GM18505 (cell line): ENCODE measurements around the gene VPS13D.
"Not testable (repeated sequence)": the region's sequence is repeated elsewhere in the genome, so short reads cannot be mapped to it uniquely, and the experiment has no call there.

Source experiments
- ATAC-seq: cut with Tn5 transposase; IDR thresholded peaks from one replicate; pipeline ENCODE4 v1.9.1; 2021; ENCODE audit not compliant: unreplicated experiment
- POLR2A ChIP-seq: IDR thresholded peaks from 4 replicates; pipeline ENCODE4 v1.6.1; 2011; ENCODE audit warnings: borderline replicate concordance; ENCODE audit not compliant: insufficient read depth, insufficient read length; ENCODE audit errors: extremely low read depth

VPS13D gene

DNA sequence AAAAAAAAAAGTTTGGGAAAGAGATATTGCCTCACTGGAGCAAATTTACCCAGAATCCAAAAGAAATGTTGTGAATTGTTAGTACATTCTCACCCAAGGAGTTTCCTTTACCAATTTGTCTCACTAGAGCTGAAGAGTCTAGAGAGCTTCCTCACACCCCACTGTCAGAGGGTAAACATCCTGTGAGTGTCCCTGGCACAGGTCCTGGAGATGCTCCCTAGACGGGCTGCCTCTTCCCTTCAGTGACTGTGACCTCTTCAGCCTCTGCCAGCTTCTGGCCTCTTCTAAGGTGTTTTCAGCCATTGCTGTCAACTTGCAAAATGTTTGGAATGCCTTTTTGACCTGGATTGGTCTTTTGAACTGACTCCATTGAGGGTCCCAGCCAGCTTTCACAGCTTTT, 228.7 kb downstream of the VPS13D start:
- TF ChIP-seq POLR2A, result no peak

DNA sequence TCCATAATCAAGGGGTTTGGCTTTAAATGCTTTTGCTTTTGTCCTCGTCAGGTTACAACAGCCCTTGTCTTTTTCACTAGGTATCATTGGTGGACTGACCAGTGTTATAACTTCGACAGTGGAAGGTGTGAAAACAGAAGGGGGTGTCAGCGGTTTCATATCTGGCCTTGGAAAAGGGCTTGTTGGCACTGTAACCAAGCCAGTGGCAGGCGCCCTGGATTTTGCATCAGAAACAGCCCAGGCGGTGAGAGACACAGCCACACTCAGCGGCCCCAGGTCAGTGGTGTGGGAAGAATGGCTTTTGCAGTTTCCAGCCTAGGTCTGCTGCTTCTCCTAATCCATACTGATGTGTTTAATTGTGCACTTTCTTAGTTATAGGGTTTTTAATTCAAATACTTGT, 230.3 kb downstream of the VPS13D start:
- TF ChIP-seq POLR2A, result no peak
- ATAC-seq, result no peak

More for the DNA sequence above, 228.7 kb downstream of the VPS13D start:
- ATAC-seq, result no peak

DNA sequence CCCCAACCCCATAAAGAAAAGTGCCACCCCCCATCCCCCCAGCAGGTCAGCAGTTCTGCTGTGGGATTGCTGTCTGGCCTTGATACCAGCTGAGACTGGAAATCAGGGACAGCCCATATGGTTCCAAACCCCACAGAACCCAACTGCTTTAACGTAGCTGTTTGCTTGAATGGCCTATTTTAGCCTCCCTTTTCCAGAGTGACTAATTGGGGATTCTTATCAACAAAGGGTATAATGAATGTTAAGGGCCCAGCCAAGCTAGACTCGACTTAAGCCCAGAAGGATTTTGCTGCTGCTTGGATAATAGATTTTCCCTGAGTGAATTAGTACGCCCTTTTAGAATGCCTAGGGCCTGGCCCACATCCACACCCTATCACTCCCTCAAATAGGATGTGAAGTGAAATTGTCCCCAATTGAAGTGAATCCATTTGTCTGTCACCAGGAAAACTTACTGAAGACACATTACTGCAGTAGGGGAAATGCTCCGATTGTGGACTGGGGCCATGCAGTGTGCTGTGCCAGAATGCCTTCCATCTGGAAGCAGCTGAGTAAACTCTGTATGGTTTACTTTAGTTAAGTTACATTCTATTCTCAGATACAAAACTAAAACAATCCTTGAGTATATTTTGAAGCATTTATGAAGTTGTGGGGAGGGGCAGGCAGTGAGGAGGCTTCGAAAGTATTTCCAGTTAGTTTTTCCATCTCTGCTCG, 231.2 kb downstream of the VPS13D start:
- ATAC-seq, result no peak
- TF ChIP-seq POLR2A, result no peak

DNA sequence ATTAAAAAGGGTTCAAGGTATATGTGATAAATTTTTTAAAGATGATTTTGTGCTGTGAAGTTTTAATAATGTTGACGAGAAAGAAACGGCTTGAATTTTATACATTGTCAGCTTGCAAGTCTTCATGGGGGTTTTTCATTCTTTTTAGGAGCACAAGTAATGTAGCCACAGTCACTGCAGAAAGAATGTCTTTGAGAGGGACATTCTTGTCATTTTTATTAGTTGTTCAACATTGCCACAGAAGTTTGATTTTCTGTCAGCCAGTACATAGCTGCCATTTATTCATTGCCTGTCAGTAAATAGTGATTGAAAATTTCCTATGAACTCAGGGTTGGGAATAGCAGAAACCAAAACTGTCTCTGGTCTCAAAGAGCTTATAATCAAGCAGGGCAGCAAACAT, 231.9 kb downstream of the VPS13D start:
- TF ChIP-seq POLR2A, result no peak
- no peak for ATAC-seq

DNA sequence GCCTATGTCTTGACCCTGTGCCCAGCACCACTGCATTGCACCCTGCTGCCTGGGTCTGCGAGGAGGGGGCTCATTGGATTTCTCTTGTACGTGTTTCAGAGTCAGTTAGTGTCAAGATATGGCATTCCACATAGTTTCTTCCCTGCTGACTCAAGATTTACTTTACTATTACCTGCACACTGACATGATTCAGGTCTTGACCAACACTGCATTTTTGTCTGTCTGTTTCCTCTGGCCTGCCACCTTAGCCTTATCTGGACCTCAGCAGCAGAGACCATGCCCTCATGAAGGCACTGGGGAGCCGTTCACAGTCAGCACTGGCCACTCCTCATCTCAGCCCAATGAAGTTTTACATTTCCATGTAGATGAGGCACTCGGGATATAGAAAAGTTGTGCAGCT, 232.8 kb downstream of the VPS13D start:
- no peak for ATAC-seq
- TF ChIP-seq POLR2A, result no peak

DNA sequence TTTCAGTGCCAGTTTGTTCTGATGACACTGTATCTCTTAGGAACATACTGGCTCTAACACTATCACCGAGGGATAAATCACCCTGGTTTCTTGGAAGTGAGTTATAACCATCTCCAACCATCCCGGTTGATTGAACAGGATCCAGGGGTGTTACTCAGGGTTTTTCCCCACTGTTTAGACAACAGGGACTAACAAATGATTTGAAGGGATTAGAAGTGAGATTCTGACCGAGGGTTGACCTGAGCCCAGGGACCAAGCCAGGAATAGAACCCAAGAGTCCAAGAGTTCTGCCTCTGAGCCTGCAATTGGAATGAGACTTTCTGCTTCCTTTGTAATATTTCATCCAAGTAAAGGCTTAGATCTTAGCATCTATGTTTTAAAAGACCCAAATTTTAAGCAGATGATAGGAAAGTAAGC, 234.2 kb downstream of the VPS13D start:
- ATAC-seq, result no peak
- no peak for TF ChIP-seq POLR2A

DNA sequence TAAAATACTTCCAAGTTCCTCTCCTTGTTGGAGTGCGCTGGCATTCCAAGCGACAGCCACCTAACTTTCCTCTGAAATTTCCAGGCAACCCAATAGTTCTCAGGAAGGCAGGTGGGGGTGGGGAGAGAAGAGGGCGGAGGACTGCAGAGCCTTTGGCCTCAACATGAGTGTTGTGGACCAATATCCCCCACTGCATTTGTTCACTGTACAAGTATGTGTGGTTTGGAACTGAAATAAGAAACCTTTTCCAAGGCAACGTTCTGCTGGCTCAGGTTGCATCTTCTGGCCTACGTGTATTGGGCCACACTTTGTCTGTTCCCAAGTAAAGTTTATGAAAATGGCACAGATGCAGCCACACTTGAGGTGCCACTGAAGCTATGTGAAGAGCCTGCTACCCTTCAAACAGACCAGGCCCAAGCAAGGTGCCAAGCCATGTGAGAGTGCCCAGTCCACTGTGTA, 234.8 kb downstream of the VPS13D start:
- no peak for TF ChIP-seq POLR2A
- ATAC-seq, result no peak

DNA sequence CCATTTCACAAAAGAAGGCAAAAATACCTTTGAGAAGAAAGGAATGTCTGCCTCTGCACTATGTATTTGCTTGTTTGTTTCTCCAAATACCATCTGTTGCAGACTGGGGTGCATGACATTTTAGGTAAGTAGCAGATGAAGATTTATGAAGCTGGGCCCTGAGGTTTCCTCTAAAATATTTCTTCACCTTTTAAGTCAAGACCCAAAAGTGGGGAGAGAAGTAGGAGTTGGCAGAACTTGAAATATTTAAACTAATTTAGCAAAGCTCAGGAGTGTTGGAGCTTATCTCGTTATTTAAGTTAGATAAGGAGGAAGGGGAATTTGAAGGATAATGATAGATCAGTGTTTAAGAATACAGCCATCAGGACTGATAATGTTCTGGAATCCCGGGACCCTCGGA, 235.3 kb downstream of the VPS13D start:
- ATAC-seq, result no peak
- TF ChIP-seq POLR2A, result no peak

DNA sequence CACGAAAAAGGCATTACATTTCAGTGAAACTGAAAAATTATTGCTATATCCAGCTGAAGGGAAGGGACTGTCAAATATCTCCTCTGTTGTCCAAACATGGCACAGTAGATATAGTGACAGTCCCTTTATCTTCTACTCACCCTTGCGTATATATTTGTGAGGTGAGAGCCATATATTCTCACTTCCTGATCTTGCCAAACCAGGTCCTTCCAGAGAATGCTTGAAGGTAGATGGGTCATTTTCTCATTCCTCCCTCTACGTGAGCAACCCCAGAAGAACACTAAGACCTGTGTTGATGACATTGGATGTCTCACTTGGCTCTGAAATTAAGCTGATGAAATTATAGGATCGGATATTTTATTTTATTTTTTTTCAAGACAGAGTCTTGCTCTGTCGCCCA, 237.0 kb downstream of the VPS13D start:
- TF ChIP-seq POLR2A, result no peak
- no peak for ATAC-seq

DNA sequence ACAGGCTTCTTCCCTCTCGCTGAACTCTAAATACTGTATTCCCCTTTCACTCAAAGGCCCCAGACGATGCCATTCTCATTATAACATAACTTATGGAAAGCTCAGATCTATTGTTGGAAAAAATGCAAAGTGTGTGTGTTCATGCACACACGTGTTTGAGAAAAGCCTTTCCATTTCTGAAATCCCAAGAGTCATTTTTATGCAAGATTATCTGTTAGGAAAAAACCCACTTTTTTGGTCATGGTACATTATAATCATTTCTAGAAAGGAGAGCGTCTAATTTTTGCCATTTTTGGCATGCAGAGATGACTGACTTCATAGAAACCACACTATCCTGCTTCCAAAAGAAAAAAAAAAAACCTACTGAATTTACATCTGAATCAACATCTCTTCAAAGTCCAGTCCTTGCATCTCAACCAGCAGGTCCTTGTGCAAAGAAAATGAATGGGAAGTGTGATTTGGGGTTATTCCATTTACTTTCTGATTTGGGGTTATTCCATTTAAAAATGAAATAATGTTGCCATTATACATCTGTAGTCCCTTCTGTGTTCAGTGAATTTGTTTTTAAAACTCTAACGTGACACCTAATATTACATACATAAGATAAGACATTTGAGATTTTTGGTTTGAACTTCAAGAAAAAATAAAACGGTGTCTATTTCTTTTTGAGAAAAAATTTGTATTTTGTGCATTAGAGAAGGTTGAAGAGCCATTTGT, 237.9 kb downstream of the VPS13D start:
- no peak for ATAC-seq
- no peak for TF ChIP-seq POLR2A

DNA sequence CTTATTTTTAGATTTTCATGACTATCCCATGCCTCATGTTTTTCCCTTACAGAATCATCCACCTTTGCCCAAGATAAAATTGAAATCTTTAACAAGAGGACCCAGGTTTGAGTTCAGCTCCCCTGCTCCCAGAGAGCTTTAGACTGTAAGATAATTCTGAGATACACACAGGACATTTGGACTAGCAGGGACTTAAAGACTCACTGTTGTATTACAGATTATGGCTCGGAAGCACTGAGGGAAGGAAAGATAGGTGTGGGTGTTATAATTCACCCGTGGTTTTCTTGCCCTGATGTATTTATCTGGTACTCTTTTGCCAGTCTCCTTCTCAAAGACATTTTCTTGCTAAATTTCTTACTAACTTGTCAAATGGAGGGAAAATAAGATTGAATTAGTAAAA, 238.5 kb downstream of the VPS13D start:
- TF ChIP-seq POLR2A, result no peak
- ATAC-seq, result no peak

DNA sequence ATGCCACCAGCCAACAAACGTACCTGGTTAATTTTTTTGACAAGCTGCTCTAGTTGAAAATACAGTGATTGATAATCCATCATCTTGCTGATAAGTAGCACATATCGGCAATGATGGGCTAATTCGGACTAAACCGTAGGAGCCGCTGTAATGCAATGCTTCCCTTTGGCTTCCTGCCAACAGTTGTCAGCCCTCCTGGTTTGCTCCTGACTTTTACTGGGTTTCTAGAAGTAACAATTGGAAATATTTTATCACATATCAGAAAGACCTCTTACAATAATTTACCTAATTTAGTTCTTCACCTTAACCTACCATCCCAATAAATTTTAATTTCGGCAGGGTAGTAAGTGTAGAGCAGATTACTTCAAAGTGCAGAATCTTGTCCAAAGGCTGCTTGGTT, 239.7 kb downstream of the VPS13D start:
- ATAC-seq, result no peak
- TF ChIP-seq POLR2A, result no peak

DNA sequence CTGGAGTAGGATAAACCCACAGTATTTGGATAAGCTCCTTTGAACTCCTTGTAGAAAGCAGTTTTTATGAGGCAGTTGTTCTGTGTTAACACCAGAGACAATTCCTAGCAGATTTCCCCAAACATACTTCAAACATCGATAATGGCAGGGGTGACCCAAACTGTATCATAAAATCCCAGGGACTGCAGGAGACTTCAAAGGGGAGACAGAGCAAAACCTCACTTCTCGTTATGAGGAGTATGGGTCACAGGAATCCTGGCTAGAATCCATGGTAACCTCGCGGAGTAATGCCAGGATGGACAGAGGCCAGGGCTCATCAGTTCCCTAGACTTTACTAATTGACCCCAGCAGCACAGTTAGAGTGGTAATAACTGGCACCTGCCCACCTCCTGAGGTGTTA, 240.2 kb downstream of the VPS13D start:
- TF ChIP-seq POLR2A, result no peak

DNA sequence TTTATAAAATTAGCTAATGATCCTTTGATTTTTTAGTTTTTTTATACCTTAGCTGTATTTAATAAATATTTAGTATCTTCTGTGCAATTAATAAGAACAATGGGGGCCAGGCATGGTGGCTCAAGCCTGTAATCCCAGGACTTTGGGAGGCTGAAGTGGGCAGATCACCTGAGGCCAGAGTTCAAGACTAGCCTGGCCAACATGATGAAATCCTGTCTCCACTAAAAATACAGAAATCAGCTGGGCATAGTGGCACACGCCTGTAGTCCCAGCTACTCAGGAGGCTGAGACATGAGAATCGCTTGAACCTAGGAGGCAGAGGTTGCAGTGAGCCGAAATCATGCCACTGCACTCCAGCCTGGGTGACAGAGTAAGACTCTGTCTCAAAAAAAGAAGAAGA, 241.1 kb downstream of the VPS13D start:
- ATAC-seq, result not testable (repeated sequence)

More for the DNA sequence above, 240.2 kb downstream of the VPS13D start:
- ATAC-seq, result no peak
